NT2/D1 (cell line): ENCODE measurements around the gene PCNT.

ENCODE experiments used
- SUZ12 ChIP-seq: IDR thresholded peaks from 2 replicates; pipeline ENCODE4 v1.6.1; 2011; ENCODE audit not compliant: insufficient read length, insufficient read depth; ENCODE audit errors: extremely low read depth
- YY1 ChIP-seq: IDR thresholded peaks from 2 replicates; pipeline ENCODE4 v1.6.1; 2011; ENCODE audit not compliant: insufficient read length, insufficient read depth
- ZNF274 ChIP-seq: IDR thresholded peaks from 2 replicates; pipeline ENCODE4 v1.6.1; 2011; ENCODE audit warnings: mild to moderate bottlenecking, low read depth, low read length

DNA sequence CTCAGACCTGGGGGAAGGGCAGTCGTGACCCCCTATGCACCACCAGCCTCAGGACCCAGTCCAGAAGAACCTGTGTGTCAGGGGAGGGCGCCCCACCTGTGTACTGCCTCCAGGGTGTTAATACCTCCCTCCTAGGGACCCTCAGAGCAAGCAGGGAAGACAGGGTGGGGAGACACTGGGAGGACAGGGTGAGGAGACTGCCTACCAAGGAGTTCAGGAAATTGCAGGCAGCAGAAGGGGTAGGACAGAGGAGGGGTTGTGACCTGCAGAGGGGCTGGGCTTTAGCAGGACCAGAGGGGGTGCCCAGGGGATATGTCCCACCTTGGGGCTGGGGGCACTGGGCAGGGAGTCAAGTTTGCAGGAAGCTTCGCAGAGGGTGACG is 5.5 kb upstream of the PCNT start:
- TF ChIP-seq ZNF274 (no peak), YY1 (no peak), SUZ12 (no peak)
